Endothelial cell (in vitro differentiated cells): Measurements from ENCODE around the gene CHP1. TPM values are rescaled to one million over a fixed set of nuclear protein-coding genes. Genes with fewer than 3 reads are reported as not detected.
"Not testable (repeated sequence)": the region's sequence is repeated elsewhere in the genome, so short reads cannot be mapped to it uniquely, and the experiment has no call there.

Experiments used
- DNase-seq: peaks from one replicate; pipeline ENCODE4 v3.0.0; 2021; ENCODE audit warnings: low spot score
- H3K27ac Mint-ChIP-seq: one replicate; pipeline ENCODE4 v1.8.0; 2021; ENCODE audit warnings: mixed read lengths, inconsistent platforms; ENCODE audit not compliant: unreplicated experiment
- H3K27me3 Mint-ChIP-seq: one replicate; pipeline ENCODE4 v1.8.0; 2021; ENCODE audit warnings: mild to moderate bottlenecking, moderate library complexity, mixed read lengths, inconsistent platforms; ENCODE audit not compliant: unreplicated experiment
- H3K36me3 Mint-ChIP-seq: one replicate; pipeline ENCODE4 v1.8.0; 2021; ENCODE audit warnings: mild to moderate bottlenecking, low read depth, mixed read lengths, inconsistent platforms; ENCODE audit not compliant: unreplicated experiment
- H3K4me1 Mint-ChIP-seq: one replicate; pipeline ENCODE4 v1.8.0; 2021; ENCODE audit warnings: mild to moderate bottlenecking, mixed read lengths, inconsistent platforms; ENCODE audit not compliant: unreplicated experiment
- H3K4me3 Mint-ChIP-seq: one replicate; pipeline ENCODE4 v1.8.0; 2021; ENCODE audit warnings: mild to moderate bottlenecking, mixed read lengths, inconsistent platforms; ENCODE audit not compliant: unreplicated experiment
- H3K9me3 Mint-ChIP-seq: one replicate; pipeline ENCODE4 v1.8.0; 2021; ENCODE audit warnings: mixed read lengths, inconsistent platforms; ENCODE audit not compliant: unreplicated experiment
- total RNA-seq: library from RNA; stranded (reverse); fragmentation: NEBNext Ultra II Directional; extraction: Animal tissue kit (Norgen Biotek cat#: 25700); gene quantifications from one replicate; pipeline ENCODE4 v1.2.1, GENCODE V29; 2021; ENCODE audit not compliant: unreplicated experiment
- TF ChIP-seq, protein P1 (sequence below): fragments of 200-600 bp; sonication (generic); IDR thresholded peaks from one replicate; pipeline ENCODE4 v1.5.0; 2021; ENCODE audit warnings: antibody characterized with exemption; ENCODE audit not compliant: unreplicated experiment

The CHP1 gene
- total RNA-seq, 1 donor from 2014 or later: 132 TPM

DNA sequence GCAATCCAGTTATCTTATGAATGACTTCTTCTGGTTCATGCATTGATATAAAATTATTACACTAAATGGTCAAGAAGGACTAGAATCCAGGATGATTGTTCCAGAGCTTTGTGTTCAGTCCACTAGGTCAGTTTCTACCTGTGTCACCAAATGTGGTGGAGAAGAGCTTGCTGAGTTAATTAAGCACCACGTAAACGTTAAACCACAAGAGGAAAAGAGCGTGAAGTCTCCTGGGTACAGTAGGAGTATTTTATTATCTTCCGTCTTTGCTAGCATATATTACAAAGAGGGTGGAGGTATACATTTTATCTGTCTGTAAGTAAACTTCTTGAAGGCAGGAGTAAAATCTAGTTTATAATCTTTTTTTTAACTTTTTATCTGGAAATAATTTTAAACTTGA, 23.5 kb downstream of the CHP1 start:
- Mint-ChIP-seq H3K36me3 (no peaks in the 10 kb centered on the region), H3K9me3 (no peaks in the 10 kb centered on the region), H3K4me3 (no peak overlapping the region), H3K27ac (no peak overlapping the region), H3K4me1 (peaks cover 8% of the 10 kb centered on the region), H3K27me3 (no peaks in the 10 kb centered on the region)
- DNase-seq: no peak
- TF ChIP-seq, protein P1, sequence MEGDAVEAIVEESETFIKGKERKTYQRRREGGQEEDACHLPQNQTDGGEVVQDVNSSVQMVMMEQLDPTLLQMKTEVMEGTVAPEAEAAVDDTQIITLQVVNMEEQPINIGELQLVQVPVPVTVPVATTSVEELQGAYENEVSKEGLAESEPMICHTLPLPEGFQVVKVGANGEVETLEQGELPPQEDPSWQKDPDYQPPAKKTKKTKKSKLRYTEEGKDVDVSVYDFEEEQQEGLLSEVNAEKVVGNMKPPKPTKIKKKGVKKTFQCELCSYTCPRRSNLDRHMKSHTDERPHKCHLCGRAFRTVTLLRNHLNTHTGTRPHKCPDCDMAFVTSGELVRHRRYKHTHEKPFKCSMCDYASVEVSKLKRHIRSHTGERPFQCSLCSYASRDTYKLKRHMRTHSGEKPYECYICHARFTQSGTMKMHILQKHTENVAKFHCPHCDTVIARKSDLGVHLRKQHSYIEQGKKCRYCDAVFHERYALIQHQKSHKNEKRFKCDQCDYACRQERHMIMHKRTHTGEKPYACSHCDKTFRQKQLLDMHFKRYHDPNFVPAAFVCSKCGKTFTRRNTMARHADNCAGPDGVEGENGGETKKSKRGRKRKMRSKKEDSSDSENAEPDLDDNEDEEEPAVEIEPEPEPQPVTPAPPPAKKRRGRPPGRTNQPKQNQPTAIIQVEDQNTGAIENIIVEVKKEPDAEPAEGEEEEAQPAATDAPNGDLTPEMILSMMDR: no peak

DNA sequence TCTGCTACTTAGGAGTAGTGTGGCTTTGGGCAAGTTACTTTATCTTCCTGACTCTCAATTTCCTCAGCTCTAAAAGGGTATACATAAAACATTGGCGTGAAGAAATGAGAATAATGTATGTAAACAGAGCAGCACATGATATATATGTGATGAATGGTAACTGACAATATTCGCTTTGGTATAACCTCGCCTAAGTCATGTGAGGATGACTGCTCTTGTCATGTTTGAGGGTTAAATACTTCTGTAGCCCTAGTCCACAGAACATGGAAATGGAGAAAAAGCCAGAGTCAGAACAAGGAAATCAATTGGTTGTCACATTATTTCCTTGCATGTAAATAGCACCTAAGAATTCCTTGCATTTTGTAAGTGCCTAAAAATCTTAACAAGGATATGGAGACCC, 25.0 kb downstream of the CHP1 start:
- TF ChIP-seq, protein P1: no peak
- Mint-ChIP-seq H3K36me3 (no peaks in the 10 kb centered on the region), H3K9me3 (no peaks in the 10 kb centered on the region), H3K4me3 (no peak overlapping the region), H3K27ac (no peak overlapping the region), H3K4me1 (peaks cover 15% of the 10 kb centered on the region), H3K27me3 (no peaks in the 10 kb centered on the region)
- no peak for DNase-seq

DNA sequence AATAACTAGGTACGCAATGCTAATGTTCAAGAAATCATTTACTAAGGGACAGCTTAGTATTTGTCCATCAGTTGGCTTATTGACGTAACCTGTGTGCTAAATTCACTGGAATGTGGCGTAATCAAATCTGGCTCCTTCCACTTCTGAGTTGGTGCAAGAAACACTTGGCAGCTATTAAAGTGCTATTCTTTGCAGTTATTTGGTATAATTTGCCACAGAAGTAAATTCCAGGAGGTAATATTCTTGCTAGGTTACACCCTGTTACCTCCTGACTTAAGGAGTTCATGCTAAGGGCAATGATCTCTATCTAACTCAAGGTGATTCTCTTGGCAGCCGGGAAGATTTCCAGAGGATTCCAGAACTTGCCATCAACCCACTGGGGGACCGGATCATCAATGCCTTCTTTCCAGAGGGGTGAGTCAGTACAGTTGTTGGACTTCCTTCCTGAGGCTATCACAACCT, 25.5 kb downstream of the CHP1 start:
- Mint-ChIP-seq H3K27ac (no peak overlapping the region), H3K27me3 (no peaks in the 10 kb centered on the region), H3K9me3 (no peaks in the 10 kb centered on the region), H3K4me1 (peaks cover 15% of the 10 kb centered on the region), H3K36me3 (no peaks in the 10 kb centered on the region), H3K4me3 (no peak overlapping the region)
- TF ChIP-seq, protein P1: no peak
- DNase-seq: no peak

DNA sequence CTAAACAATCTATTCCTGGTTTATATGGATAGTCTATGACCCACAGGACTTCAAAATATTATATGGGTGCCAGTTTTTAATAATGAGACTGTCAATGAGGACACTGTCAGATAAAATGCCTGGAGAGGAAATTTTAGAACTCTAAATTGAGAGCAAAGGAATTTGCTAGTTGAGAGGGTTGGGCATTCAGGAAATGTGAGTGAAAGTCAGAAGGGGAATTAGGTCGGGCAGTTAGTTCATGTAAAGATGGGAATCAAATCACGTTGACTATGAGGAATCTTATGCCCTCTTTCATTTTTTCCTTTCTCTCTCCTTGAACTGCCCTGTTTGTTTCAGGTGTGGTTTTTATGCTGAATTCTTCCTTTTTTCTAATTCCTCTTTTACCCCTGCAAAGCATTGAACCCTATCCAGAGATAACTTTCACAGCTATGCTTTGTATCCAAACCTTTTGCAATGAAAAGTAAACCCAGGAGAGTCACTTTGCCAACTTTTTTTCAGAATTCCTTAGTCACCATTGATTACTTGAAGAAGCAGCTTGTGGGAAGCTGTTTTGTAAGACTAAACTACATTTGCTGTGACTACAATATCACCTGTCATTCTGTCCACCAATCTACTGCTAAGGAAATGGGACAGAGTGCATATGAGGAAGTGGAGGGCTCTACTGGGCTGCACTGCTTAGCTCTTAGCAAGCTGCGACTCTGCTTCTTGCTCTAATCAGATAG, 27.8 kb downstream of the CHP1 start:
- H3K27ac Mint-ChIP-seq: no peak overlapping the region
- H3K27me3 Mint-ChIP-seq: no peaks in the 10 kb centered on the region
- no peak overlapping the region for H3K4me3 Mint-ChIP-seq
- H3K4me1 Mint-ChIP-seq: peaks cover 15% of the 10 kb centered on the region
- TF ChIP-seq, protein P1: no peak
- H3K9me3 Mint-ChIP-seq: no peaks in the 10 kb centered on the region
- DNase-seq: no peak
- H3K36me3 Mint-ChIP-seq: peaks cover 6% of the 10 kb centered on the region

DNA sequence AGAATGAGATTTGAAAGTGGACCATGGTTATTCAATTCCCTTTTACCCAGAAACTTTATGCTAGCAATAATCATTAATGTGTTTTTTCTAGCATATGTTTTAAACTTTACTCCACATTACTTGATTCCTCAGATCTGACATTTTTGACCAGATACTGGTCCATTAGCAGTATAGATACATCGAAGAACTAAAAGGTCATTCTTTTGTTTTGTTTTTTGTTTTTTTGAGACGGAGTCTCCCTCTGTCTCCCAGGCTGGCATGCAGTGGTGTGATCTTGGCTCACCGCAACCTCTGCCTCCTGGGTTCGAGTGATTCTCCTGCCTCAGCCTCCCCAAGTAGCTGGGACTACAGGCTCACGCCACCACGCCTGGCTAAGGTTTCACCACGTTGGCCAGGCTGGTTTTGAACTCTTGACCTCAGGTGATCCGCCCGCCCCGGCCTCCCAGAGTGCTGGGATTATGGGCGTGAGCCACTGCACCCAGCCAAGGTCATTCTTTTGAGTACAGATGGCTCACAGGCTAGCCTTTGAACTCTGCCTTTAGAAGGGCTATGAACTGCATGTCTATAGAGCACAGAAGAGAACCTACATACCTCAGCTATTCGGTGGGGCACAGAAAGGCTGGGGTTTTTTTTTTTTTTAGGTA, 28.6 kb downstream of the CHP1 start:
- H3K4me3 Mint-ChIP-seq: no peak overlapping the region
- H3K9me3 Mint-ChIP-seq: no peaks in the 10 kb centered on the region
- peaks cover 15% of the 10 kb centered on the region for H3K4me1 Mint-ChIP-seq
- H3K27ac Mint-ChIP-seq: no peak overlapping the region
- TF ChIP-seq, protein P1: no peak
- no peak for DNase-seq
- peaks cover 6% of the 10 kb centered on the region for H3K36me3 Mint-ChIP-seq
- H3K27me3 Mint-ChIP-seq: no peaks in the 10 kb centered on the region

DNA sequence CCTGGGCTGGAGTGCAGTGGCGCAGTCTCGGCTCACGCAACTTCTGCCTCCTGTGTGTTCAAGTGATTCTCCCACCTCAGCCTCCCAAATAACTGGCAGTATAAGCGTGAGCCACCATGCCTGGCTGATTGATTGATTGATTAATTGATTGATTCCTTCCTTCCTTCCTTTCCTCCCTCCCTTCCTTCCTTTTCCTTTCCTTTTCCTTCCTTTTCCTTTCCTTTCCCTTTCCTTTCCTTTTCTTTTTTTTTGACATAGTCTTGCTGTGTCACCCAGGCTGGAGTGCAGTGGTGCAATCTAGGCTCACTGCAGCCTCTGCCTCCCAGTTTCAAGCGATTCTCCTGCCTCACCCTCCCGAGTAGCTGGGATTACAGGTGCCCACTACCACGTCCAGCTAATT, 29.9 kb downstream of the CHP1 start:
- not testable (repeated sequence) for H3K27me3 Mint-ChIP-seq, DNase-seq, H3K27ac Mint-ChIP-seq, H3K9me3 Mint-ChIP-seq, H3K4me3 Mint-ChIP-seq, H3K36me3 Mint-ChIP-seq
- peaks cover 15% of the 10 kb centered on the region for H3K4me1 Mint-ChIP-seq
